Measurements from ENCODE around the gene GLE1. TPM values are rescaled to one million over a fixed set of nuclear protein-coding genes. Genes with fewer than 3 reads are reported as not detected.

The GLE1 gene
- polyA plus RNA-seq, 3 donors = 16.0 to 31.2 (median 22.2) TPM

GRCh38 chr9:128486201-128486600 is 18.3 kb upstream of the GLE1 start:
- no peak for DNase-seq
- no peaks in the 10 kb centered on the region for H3K27me3 Mint-ChIP-seq (ENCODE audit: low read depth in 3 of 3)
- H3K4me2 ChIP-seq (replicated peaks; ENCODE audit: extremely low read depth, low read length, poor library complexity, severe bottlenecking) = no peak overlapping the region
- H3K27ac ChIP-seq (ENCODE audit: low read depth in 1 of 2, low read length in 2 of 2) = no peak overlapping the region
- H3K4me1 ChIP-seq (ENCODE audit: control insufficient read depth in 1 of 2, insufficient read depth in 2 of 2, low read length in 2 of 2) = no peaks in the 10 kb centered on the region
- H3K36me3 Mint-ChIP-seq = peaks cover 82 to 94% of the 10 kb centered on the region in 2 donors
- H3K9ac ChIP-seq (ENCODE audit: insufficient read depth, low read length, poor library complexity, severe bottlenecking) = no peak overlapping the region
- no peaks in the 10 kb centered on the region for H4K20me1 ChIP-seq (ENCODE audit: insufficient read depth, low read length)
- no peaks in the 10 kb centered on the region for H3K27me3 ChIP-seq (ENCODE audit: control insufficient read depth in 2 of 2, insufficient read depth in 2 of 2, low read length in 2 of 2)
- intact Hi-C loops (cut with micrococcal nuclease) = no loop called here
- H3K9me3 Mint-ChIP-seq = no peaks in the 10 kb centered on the region
- no peaks in the 10 kb centered on the region for H3K9me3 ChIP-seq (replicated peaks in 1 of 2; ENCODE audit: control insufficient read depth in 1 of 2, insufficient read depth in 1 of 2, low read length in 2 of 2)
- H3K79me2 ChIP-seq (ENCODE audit: insufficient read depth, low read length) = no peaks in the 10 kb centered on the region
- peaks cover 79 to 95% of the 10 kb centered on the region in 2 donors for H3K36me3 ChIP-seq (replicated peaks in 1 of 2; ENCODE audit: control insufficient read depth in 1 of 2, insufficient read depth in 2 of 2, low read length in 2 of 2)
- H3K4me1 Mint-ChIP-seq = no peaks in the 10 kb centered on the region
- no peak overlapping the region for H2AFZ ChIP-seq (ENCODE audit: insufficient read depth, low read depth, low read length, poor library complexity, severe bottlenecking)
- TF ChIP-seq CTCF (IDR thresholded peaks at IDR 0.05) = no peak
- no peak overlapping the region for H3K4me3 Mint-ChIP-seq
- H3K4me3 ChIP-seq (replicated peaks in 1 of 3; ENCODE audit: low read depth in 2 of 3, low read length in 3 of 3) = no peak overlapping the region
- peak overlapping the region in 1 of 7 donors; percentile 21 for H3K27ac Mint-ChIP-seq

- no peak for DNase-seq
- Mint-ChIP-seq H3K36me3 (peaks cover 58 to 82% of the 10 kb centered on the region in 2 donors), H3K27me3 (ENCODE audit: low read depth in 3 of 3) (peaks cover 2 to 5% (median 2%) of the 10 kb centered on the region in 3 donors), H3K4me3 (no peak overlapping the region), H3K27ac (no peak overlapping the region), H3K4me1 (peaks cover 9% of the 10 kb centered on the region), H3K9me3 (no peaks in the 10 kb centered on the region)
- intact Hi-C loops (cut with micrococcal nuclease) = no loop called here
- no peak overlapping the region for H3K27ac ChIP-seq (ENCODE audit: low read depth in 1 of 2, low read length in 2 of 2)
- peaks cover 55 to 89% of the 10 kb centered on the region in 2 donors for H3K36me3 ChIP-seq (replicated peaks in 1 of 2; ENCODE audit: control insufficient read depth in 1 of 2, insufficient read depth in 2 of 2, low read length in 2 of 2)
- TF ChIP-seq CTCF (IDR thresholded peaks at IDR 0.05) = no peak
- no peak overlapping the region for H3K4me3 ChIP-seq (replicated peaks in 1 of 3; ENCODE audit: low read depth in 2 of 3, low read length in 3 of 3)
- H3K79me2 ChIP-seq (ENCODE audit: insufficient read depth, low read length) = no peaks in the 10 kb centered on the region
- WGBS (ENCODE audit: insufficient coverage) = 100% methylated on average over 1 of the region's 2 CpGs
- H3K9ac ChIP-seq (ENCODE audit: insufficient read depth, low read length, poor library complexity, severe bottlenecking) = no peak overlapping the region
- H3K4me1 ChIP-seq (ENCODE audit: control insufficient read depth in 1 of 2, insufficient read depth in 2 of 2, low read length in 2 of 2) = peaks cover 8% of the 10 kb centered on the region in 2 donors
- H3K9me3 ChIP-seq (replicated peaks in 1 of 2; ENCODE audit: control insufficient read depth in 1 of 2, insufficient read depth in 1 of 2, low read length in 2 of 2) = no peaks in the 10 kb centered on the region
- H4K20me1 ChIP-seq (ENCODE audit: insufficient read depth, low read length) = no peaks in the 10 kb centered on the region
- no peaks in the 10 kb centered on the region for H3K27me3 ChIP-seq (ENCODE audit: control insufficient read depth in 2 of 2, insufficient read depth in 2 of 2, low read length in 2 of 2)
- no peak overlapping the region for H2AFZ ChIP-seq (ENCODE audit: insufficient read depth, low read depth, low read length, poor library complexity, severe bottlenecking)
- no peak overlapping the region for H3K4me2 ChIP-seq (replicated peaks; ENCODE audit: extremely low read depth, low read length, poor library complexity, severe bottlenecking)
Observed at GRCh38 chr9:128493424-128493823, 11.1 kb upstream of the GLE1 start.

All from CD14-positive monocyte (primary cell).